Liver (tissue), 9 donors: ENCODE data around the gene CUX1. TPM values are rescaled to one million over a fixed set of nuclear protein-coding genes. Genes with fewer than 3 reads are reported as not detected.

Experiments used
- DNase-seq: peaks from one replicate; pipeline ENCODE4 v3.0.0-alpha.2; 2017; ENCODE audit warnings: low spot score
- H3K27ac ChIP-seq, 2 donors: one replicate each; pipeline ENCODE4 v1.7.0; 2013; ENCODE audit warnings: inconsistent platforms in 2 of 2, low read length in 2 of 2, control low read depth in 1 of 2, low read depth in 1 of 2, mild to moderate bottlenecking in 1 of 2
- H3K27me3 ChIP-seq, 4 donors: one replicate each; pipeline versions ENCODE4 v1.6.1 to v1.7.0; 2013; ENCODE audit warnings: low read length in 3 of 4, inconsistent platforms in 1 of 4, mild to moderate bottlenecking in 1 of 4, moderate library complexity in 1 of 4; ENCODE audit not compliant: control insufficient read depth in 4 of 4, insufficient read depth in 4 of 4
- H3K36me3 ChIP-seq, 4 donors: one replicate each; pipeline versions ENCODE4 v1.6.1 to v1.7.0; 2013; ENCODE audit warnings: low read length in 3 of 4, mild to moderate bottlenecking in 3 of 4, low read depth in 1 of 4, moderate library complexity in 1 of 4; ENCODE audit not compliant: control insufficient read depth in 4 of 4, insufficient read depth in 3 of 4
- H3K4me1 ChIP-seq, 4 donors: one replicate each; pipeline versions ENCODE4 v1.6.1 to v1.7.0; 2013; ENCODE audit warnings: low read length in 3 of 4, mild to moderate bottlenecking in 3 of 4, moderate library complexity in 1 of 4; ENCODE audit not compliant: control insufficient read depth in 4 of 4, insufficient read depth in 4 of 4
- H3K4me3 ChIP-seq, 3 donors: one replicate each; pipeline versions ENCODE4 v1.6.1 to v1.7.0; 2013; ENCODE audit warnings: low read length in 3 of 3, control low read depth in 1 of 3, low read depth in 1 of 3, mild to moderate bottlenecking in 1 of 3
- H3K9ac ChIP-seq, 2 donors: one replicate each; pipeline ENCODE4 v1.7.0; 2013; ENCODE audit warnings: low read length in 2 of 2, mild to moderate bottlenecking in 2 of 2, moderate library complexity in 2 of 2, control low read depth in 1 of 2, low read depth in 1 of 2
- H3K9me3 ChIP-seq, 4 donors: one replicate each; pipeline versions ENCODE4 v1.6.1 to v1.7.0; 2013; ENCODE audit warnings: low read length in 3 of 4; ENCODE audit not compliant: control insufficient read depth in 4 of 4
- ATF3 ChIP-seq: IDR thresholded peaks from 2 replicates; pipeline ENCODE4 v1.6.1; 2016; ENCODE audit warnings: antibody characterized with exemption
- CTCF ChIP-seq: fragments of 150-350 bp; IDR thresholded peaks from 2 replicates; pipeline ENCODE4 v1.5.1; 2017; ENCODE audit warnings: improper control_type of control experiment, low read depth, low read length; ENCODE audit not compliant: missing input control
- EGR1 ChIP-seq, 2 donors: IDR thresholded peaks; 2 replicates each; pipeline ENCODE4 v1.6.1; 2016 to 2018; ENCODE audit warnings: antibody characterized with exemption in 2 of 2, low read depth in 2 of 2
- FOXA1 ChIP-seq: IDR thresholded peaks from 2 replicates; pipeline ENCODE4 v1.6.1; 2016; ENCODE audit warnings: antibody characterized with exemption
- GABPA ChIP-seq, 2 donors: IDR thresholded peaks in 1 of 2; conservative IDR thresholded peaks in 1 of 2; 2 replicates each; pipeline ENCODE4 v1.6.1; 2016; ENCODE audit warnings: antibody characterized with exemption in 2 of 2, mild to moderate bottlenecking in 1 of 2, moderate library complexity in 1 of 2
- HNF4A ChIP-seq, 2 donors: conservative IDR thresholded peaks; 2 replicates each; pipeline ENCODE4 v1.6.1; 2016; ENCODE audit warnings: antibody characterized with exemption in 2 of 2, mild to moderate bottlenecking in 2 of 2
- JUND ChIP-seq, 2 donors: IDR thresholded peaks; 2 replicates each; pipeline ENCODE4 v1.6.1; 2016; ENCODE audit warnings: antibody characterized with exemption in 2 of 2
- NR2F2 ChIP-seq: IDR thresholded peaks from 2 replicates; pipeline ENCODE4 v1.6.1; 2016; ENCODE audit warnings: antibody characterized with exemption
- RAD21 ChIP-seq, 2 donors: IDR thresholded peaks; 2 replicates each; pipeline ENCODE4 v1.6.1; 2016; ENCODE audit warnings: antibody characterized with exemption in 2 of 2, mild to moderate bottlenecking in 2 of 2
- REST ChIP-seq: IDR thresholded peaks from 2 replicates; pipeline ENCODE4 v1.6.1; 2016; ENCODE audit warnings: antibody characterized with exemption, mild to moderate bottlenecking
- RXRA ChIP-seq, 2 donors: IDR thresholded peaks; 2 replicates each; pipeline ENCODE4 v1.6.1; 2017 to 2018; ENCODE audit warnings: antibody characterized with exemption in 2 of 2, mild to moderate bottlenecking in 1 of 2
- TAF1 ChIP-seq: conservative IDR thresholded peaks from 2 replicates; pipeline ENCODE4 v1.6.1; 2016; ENCODE audit warnings: antibody characterized with exemption, mild to moderate bottlenecking
- YY1 ChIP-seq: IDR thresholded peaks from 2 replicates; pipeline ENCODE4 v1.6.1; 2016; ENCODE audit warnings: antibody characterized with exemption, mild to moderate bottlenecking
- ZBTB33 ChIP-seq: IDR thresholded peaks from 2 replicates; pipeline ENCODE4 v1.6.1; 2016; ENCODE audit warnings: antibody characterized with exemption
- WGBS: extraction: QIAGEN DNeasy Blood & Tissue Kit; methylation state at CpG from one replicate; pipeline ENCODE4 v1.1.7; 2013; 5-methylcytosine and 5-hydroxymethylcytosine counted together
- polyA plus RNA-seq, 2 donors: library from polyadenylated mRNA; stranded (reverse) in 1 of 2; unstranded in 1 of 2; fragments of 200-250 nt in 1 of 2; fragments of >200 nt in 1 of 2; fragmentation: Nextera tagmentation in 1 of 2; extraction: Ambion mirVana in 1 of 2; gene quantifications; one replicate each; pipeline versions ENCODE4 v1.2.1 to v1.2.3, GENCODE V29; 2013 to 2015
- total RNA-seq, 2 donors: library from RNA; depleted of rRNA; stranded (reverse); fragments of >200 nt; gene quantifications; one replicate each; pipeline ENCODE4 v1.2.3, GENCODE V29; 2014
- donor health status: healthy.
- donor health status: healthy.
- donor health status: healthy.
- donor health status: healthy.
- donor health status: healthy.

The CUX1 gene
- total and polyA plus RNA-seq, 4 donors: 18.6 to 40.6 (median 21.4) TPM

- Histone ChIP-seq H3K36me3 (peaks cover 0 to 1% (median 0%) of the 10 kb centered on the region in 4 donors), H3K9ac (no peak overlapping the region), H3K27me3 (no peaks in the 10 kb centered on the region), H3K9me3 (no peaks in the 10 kb centered on the region), H3K27ac (no peak overlapping the region), H3K4me3 (no peak overlapping the region), H3K4me1 (no peaks in the 10 kb centered on the region)
- TF ChIP-seq EGR1 (IDR thresholded peaks at IDR 0.05; ENCODE audit: low read depth in 2 of 2) (no peak), CTCF (no peak), NR2F2 (no peak), ATF3 (no peak), JUND (IDR thresholded peaks at IDR 0.05) (no peak), HNF4A (conservative IDR thresholded peaks at IDR 0.05) (no peak), TAF1 (no peak), RXRA (IDR thresholded peaks at IDR 0.05) (no peak), ZBTB33 (no peak), RAD21 (IDR thresholded peaks at IDR 0.05) (no peak), FOXA1 (no peak)
- no peak for DNase-seq
- WGBS: 96% methylated on average over 18 of the region's 18 CpGs
These were observed 166.9 kb downstream of the CUX1 start for GRCh38 chr7:101984133-101984879.

- Histone ChIP-seq H3K36me3 (peaks cover 0 to 1% (median 0%) of the 10 kb centered on the region in 4 donors), H3K9me3 (no peaks in the 10 kb centered on the region), H3K9ac (no peak overlapping the region), H3K27ac (no peak overlapping the region), H3K4me3 (no peak overlapping the region), H3K27me3 (no peaks in the 10 kb centered on the region), H3K4me1 (no peaks in the 10 kb centered on the region)
- TF ChIP-seq GABPA (IDR thresholded peaks at IDR 0.05 in 1 of 2, conservative IDR thresholded peaks at IDR 0.05 in 1 of 2) (no peak), REST (no peak), ATF3 (no peak), YY1 (no peak), NR2F2 (no peak)
- WGBS: 86% methylated on average over 14 of the region's 14 CpGs
- no peak for DNase-seq
These were observed 167.9 kb downstream of the CUX1 start for GRCh38 chr7:101985057-101985902.
